Fibroblast of lung (primary cell): Measurements from ENCODE around the gene BMPR1B.

Experiments used
- CTCF ChIP-seq, 2 donors: IDR thresholded peaks in 1 of 2; conservative IDR thresholded peaks in 1 of 2; 1 replicate in 1 of 2; 2 replicates in 1 of 2; pipeline ENCODE4 v1.5.1; 2011 to 2012; ENCODE audit warnings: low read length in 2 of 2, control low read depth in 1 of 2, inconsistent platforms in 1 of 2, low read depth in 1 of 2, mild to moderate bottlenecking in 1 of 2
- EZH2 ChIP-seq: IDR thresholded peaks from 2 replicates; pipeline ENCODE4 v1.5.1; 2012; ENCODE audit warnings: low read length, control low read depth, mild to moderate bottlenecking; ENCODE audit errors: missing control alignments

- no peak for TF ChIP-seq CTCF (conservative IDR thresholded peaks at IDR 0.05 in 1 of 2, IDR thresholded peaks at IDR 0.05 in 1 of 2; ENCODE audit: low read depth in 1 of 2, low read length in 2 of 2)
- no peak for TF ChIP-seq EZH2
Observed at GRCh38 chr4:94726524-94727123, 31.1 kb upstream of the BMPR1B start.
